Cardiac fibroblast (primary cell): ENCODE data around the gene GPS2.

Experiments
- DNase-seq, 2 donors: peaks; one replicate each; pipeline versions ENCODE4 v3.0.0 to v3.0.0-alpha.2; 2010; ENCODE audit warnings: low read depth in 2 of 2
- H3K4me3 ChIP-seq, 2 donors: replicated peaks in 1 of 2; 1 replicate in 1 of 2; 2 replicates in 1 of 2; pipeline ENCODE4 v1.5.1; 2011; ENCODE audit warnings: low read depth in 2 of 2, low read length in 2 of 2, mild to moderate bottlenecking in 2 of 2, moderate library complexity in 1 of 2
- TF ChIP-seq, protein P1 (sequence below): IDR thresholded peaks from one replicate; pipeline ENCODE4 v1.5.1; 2011; ENCODE audit warnings: low read depth, mild to moderate bottlenecking, low read length, inconsistent platforms

Gene GPS2, protein sequence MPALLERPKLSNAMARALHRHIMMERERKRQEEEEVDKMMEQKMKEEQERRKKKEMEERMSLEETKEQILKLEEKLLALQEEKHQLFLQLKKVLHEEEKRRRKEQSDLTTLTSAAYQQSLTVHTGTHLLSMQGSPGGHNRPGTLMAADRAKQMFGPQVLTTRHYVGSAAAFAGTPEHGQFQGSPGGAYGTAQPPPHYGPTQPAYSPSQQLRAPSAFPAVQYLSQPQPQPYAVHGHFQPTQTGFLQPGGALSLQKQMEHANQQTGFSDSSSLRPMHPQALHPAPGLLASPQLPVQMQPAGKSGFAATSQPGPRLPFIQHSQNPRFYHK

DNA sequence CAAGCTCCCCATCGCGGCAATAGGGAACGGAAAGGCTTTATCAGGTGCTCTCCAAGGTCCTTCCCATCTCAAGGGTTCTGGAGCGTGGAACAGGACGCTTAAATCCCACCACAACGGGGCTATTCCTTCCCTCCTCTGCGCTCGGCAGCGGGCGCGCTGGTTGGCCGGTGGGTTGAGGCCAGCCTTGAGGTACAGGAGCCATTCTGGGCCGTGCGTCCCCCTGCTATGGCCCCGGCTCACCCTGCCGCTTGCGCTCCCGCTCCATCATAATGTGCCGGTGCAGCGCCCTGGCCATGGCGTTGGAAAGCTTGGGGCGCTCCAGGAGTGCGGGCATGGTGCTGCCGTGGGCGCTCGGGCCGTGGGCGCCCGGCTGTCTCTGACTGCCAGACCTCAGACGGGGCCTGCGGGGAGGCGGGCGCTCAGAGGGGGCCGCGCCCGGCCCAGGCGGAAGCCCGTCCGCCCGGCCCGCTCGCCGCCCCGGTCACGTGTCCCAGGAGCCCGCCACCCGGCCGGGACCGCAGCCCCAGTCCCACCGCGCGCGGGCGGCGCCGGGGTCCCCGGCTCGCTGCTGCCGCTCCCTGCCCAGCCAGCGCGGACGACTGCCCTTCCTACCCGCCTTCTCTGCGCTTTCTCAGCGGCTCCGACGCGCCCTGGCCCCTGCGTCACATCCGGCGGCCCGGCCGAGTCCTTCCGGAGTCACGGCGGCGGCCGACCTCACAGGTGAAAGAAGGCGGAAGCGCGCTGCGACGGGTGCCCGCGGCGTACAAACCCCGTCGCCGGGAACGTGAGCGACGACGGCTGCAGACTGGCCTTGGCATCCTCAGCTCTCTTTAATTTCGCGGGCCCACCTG lies at the start of gene GPS2:
Gene GPS2 (minus strand): TSS at position 642 of the 851 bp plus-strand sequence. CDS start 308 bp downstream, at position 334.
- peak; percentile 80 to 83 for DNase-seq
- TF ChIP-seq, protein P1, sequence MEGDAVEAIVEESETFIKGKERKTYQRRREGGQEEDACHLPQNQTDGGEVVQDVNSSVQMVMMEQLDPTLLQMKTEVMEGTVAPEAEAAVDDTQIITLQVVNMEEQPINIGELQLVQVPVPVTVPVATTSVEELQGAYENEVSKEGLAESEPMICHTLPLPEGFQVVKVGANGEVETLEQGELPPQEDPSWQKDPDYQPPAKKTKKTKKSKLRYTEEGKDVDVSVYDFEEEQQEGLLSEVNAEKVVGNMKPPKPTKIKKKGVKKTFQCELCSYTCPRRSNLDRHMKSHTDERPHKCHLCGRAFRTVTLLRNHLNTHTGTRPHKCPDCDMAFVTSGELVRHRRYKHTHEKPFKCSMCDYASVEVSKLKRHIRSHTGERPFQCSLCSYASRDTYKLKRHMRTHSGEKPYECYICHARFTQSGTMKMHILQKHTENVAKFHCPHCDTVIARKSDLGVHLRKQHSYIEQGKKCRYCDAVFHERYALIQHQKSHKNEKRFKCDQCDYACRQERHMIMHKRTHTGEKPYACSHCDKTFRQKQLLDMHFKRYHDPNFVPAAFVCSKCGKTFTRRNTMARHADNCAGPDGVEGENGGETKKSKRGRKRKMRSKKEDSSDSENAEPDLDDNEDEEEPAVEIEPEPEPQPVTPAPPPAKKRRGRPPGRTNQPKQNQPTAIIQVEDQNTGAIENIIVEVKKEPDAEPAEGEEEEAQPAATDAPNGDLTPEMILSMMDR, result no peak

DNA sequence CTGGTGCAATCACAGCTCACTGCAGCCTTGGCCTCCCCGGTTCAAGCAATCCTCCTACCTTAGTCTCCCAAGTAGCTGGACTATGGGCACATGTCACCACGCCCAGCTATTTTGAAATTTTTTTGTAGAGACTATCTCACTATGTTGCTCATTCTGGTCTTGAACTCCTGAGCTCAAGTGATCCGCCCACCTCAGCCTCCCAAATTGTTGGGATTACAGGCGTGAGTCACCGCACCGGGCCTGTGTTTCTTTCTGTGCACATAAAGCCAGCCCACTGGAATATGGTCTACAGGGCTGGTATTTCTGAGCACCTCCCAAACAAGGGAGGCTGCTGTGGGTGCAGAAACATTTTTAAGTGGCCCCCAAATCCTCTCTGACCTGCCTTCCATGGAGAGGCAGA lies 48.2 kb upstream of the GPS2 start:
- peak in 1 of 2 donors; percentile 43 for DNase-seq
- TF ChIP-seq, protein P1, result no peak
- H3K4me3 ChIP-seq, result no peak overlapping the region

More for the DNA sequence above, at the start of gene GPS2:
- peak within 1 kb of the TSS; percentile 91 for H3K4me3 ChIP-seq

DNA sequence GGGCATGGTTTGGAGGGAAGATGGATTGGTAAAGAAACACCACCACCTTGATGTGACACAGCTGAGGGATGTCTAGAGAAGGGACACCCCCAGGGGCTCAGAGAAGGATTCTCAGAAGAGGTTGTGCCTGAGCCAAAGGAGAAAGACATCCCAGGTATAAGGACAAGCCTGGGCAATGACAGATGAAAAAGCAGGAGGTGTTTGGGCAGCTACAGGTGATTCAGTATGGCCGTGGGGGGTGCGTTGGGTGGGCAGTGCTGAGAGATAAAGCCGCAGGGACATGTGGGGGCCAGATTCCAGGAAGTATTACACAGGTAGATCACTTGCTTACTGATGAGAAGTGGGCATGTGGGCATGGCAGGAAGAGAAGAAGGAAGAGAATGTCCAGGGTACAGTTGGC lies 46.7 kb upstream of the GPS2 start:
- TF ChIP-seq, protein P1, result no peak
- H3K4me3 ChIP-seq, result no peak overlapping the region
- DNase-seq, result no peak

DNA sequence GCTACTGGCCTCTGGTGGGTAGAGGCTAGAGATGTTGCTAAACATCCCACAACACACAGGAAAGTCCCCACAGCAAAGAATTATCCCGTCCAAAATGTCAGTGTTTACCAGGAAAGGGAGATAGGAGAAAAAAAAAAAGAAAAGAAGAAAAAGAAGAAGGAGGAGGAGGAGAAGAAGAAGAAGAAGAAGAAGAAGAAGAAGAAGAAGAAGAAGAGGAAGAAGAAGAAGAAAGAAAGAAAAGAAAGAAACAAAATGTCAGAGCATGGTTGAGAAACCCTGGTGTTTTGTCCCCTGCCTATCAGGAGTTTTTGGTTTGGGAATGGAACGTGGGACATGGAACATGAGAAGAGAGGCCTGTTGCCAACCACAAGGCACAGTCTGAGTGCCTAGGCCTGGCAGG lies 42.2 kb upstream of the GPS2 start:
- no peak for DNase-seq
- no peak overlapping the region for H3K4me3 ChIP-seq
- TF ChIP-seq, protein P1, result no peak

DNA sequence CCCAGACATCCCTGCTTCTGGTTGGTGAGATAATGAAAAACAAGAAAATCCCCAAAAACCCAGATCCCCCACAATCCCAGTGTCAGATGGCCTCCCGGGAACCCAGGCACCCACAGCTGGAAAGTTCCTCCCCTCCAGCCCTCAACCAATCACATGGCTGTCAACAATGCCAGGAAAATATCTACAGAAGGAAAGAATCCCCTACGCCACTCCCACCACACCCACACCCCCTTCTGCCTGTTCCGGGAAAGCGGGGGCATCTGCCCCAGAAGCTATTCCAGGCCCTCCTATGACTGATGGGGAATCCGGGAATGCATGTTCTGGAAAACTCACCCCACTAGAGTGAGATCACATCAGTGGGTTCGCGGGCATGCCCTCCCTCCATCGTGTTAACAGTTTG lies 41.6 kb upstream of the GPS2 start:
- H3K4me3 ChIP-seq, result no peak overlapping the region
- DNase-seq, result no peak
- TF ChIP-seq, protein P1, result no peak

DNA sequence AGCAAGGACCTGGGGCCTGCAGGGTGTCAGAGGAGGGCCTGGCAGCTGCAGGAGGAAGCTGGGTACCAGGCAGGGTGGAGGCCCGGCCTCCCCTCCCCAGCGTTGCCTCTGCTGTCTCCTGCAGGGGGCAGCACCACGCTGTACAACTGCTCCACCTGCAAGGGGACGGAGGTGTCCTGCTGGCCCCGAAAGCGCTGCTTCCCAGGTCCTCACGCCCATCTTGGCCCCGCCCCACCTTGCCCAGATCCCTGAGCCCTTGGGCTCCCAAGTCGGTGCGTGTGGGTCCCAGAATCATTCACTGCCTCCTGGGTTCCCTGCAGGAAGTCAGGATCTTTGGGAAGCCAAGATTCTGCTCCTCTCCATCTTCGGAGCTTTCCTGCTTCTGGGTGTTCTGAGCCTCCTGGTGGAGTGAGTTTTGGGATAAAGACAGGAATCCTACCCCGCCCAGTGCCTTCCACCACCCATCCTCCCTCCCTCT lies 41.0 kb upstream of the GPS2 start:
- H3K4me3 ChIP-seq, result no peak overlapping the region
- peak; percentile 73 to 78 for DNase-seq
- TF ChIP-seq, protein P1, result peak; percentile 85
